ENCODE measurements around the gene PRAMEF12. TPM values are rescaled to one million over a fixed set of nuclear protein-coding genes. Genes with fewer than 3 reads are reported as not detected.

PRAMEF12 gene
- total RNA-seq, 2 donors from 2014 or later, result not detected

Other genes with a start within 250 kb of the PRAMEF12 start
- gene DHRS3, start 155.5 kb upstream of the PRAMEF12 start, total RNA-seq, result 100 to 1,000 TPM in 1 of 2 donors, 10 to 100 TPM in 1; 65.9 to 150 TPM
- gene AADACL4, start 129.7 kb upstream of the PRAMEF12 start, total RNA-seq, result not detected
- gene AADACL3, start 57.6 kb upstream of the PRAMEF12 start, total RNA-seq, result not detected
- not detected for gene CFAP107, start 27.5 kb upstream of the PRAMEF12 start, total RNA-seq
- not detected for gene PRAMEF1, start 17.7 kb downstream of the PRAMEF12 start, total RNA-seq
- gene PRAMEF11, start 57.7 kb downstream of the PRAMEF12 start, total RNA-seq, result not detected
- gene HNRNPCL1, start 75.0 kb downstream of the PRAMEF12 start, total RNA-seq, result not detected
- not detected for gene PRAMEF2, start 83.3 kb downstream of the PRAMEF12 start, total RNA-seq
- gene PRAMEF4, start 112.5 kb downstream of the PRAMEF12 start, total RNA-seq, result not detected
- not detected for gene PRAMEF10, start 124.5 kb downstream of the PRAMEF12 start, total RNA-seq
- gene PRAMEF7, start 142.9 kb downstream of the PRAMEF12 start, total RNA-seq, result not detected
- not detected for gene PRAMEF6, start 173.8 kb downstream of the PRAMEF12 start, total RNA-seq